ENCODE data around the gene CDK2.

CDK2 gene

DNA sequence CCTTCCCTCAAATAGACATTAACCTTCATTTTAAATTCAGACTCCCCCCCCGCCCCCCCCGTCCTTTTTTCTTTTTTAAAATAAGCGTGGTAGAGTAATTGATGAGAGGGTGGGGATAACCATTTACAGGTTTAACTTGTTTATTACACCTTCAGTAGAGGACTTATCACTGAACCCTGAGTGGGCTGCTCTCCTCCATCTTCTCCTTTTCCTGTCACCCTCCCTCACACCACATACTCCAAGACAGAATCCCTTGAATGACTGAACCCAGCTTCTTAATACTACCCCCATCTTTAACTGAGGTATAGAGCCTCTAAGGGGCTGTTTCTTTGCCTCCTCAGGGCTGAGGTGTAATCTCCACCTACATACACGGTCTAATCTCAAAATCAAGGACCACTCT, 50.6 kb downstream of the CDK2 start:
- DNase-seq = no peak

DNA sequence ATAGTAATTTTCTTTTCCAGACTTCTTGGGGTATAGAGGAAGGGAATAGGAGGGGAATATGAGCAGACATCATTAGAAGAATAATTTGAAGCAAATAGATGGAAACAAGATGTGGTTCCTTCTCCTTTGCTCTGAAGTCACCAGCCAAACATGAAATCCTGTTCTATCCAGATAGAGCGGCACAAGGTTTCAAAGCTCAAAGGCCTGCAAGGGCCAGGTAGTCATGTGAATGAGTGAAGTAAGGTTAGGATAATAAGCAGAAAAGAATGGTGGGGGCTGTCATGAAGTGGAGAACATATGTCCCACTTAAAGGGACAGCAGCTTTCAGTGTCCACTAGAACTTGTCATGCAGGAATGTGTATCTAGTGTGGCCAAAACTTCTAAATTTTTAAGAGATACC, 51.7 kb downstream of the CDK2 start:
- no peak for DNase-seq

DNA sequence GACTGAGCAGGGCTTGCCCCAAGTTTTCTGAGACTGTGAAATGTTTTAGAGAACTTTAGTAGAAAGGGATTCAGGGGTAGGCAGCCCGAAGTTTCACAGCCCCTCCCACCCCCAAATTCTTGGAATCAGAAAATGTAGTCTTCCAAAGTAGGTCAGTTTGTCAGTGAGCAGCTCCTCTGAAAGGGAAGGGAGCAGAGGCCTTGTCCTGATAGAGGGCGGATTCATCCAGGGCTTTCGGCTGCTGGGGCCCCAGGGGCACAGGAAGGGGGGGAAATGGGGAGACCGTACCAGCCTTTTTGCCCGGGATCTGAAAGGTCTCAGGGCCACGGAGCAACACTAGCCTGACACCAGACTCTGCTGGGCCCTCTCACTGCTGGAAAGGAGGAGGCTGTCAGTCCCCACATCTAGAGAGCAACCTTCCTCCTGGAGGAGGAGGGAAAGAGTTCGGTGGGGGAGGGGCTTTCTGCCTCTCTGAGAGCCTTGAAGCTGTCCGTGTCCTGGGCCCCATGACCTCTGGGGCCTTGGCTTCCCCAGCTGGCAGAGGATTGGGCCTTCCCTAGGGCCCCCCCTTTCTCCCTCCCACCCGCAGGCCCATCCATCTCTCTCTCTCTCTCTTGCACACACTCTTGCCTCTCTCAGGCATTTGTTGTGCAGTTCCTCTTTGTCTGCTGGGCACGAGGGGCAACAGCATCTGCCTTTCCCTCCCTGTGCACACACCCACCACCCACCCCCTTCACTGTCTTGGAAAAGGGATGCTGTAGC, 54.0 kb downstream of the CDK2 start, which contains the start of gene IKZF4:
IKZF4 (plus strand) TSS at position 621 of the 762 bp plus-strand sequence. CDS start 451 bp downstream, outside the sequence.
- no peak for DNase-seq

DNA sequence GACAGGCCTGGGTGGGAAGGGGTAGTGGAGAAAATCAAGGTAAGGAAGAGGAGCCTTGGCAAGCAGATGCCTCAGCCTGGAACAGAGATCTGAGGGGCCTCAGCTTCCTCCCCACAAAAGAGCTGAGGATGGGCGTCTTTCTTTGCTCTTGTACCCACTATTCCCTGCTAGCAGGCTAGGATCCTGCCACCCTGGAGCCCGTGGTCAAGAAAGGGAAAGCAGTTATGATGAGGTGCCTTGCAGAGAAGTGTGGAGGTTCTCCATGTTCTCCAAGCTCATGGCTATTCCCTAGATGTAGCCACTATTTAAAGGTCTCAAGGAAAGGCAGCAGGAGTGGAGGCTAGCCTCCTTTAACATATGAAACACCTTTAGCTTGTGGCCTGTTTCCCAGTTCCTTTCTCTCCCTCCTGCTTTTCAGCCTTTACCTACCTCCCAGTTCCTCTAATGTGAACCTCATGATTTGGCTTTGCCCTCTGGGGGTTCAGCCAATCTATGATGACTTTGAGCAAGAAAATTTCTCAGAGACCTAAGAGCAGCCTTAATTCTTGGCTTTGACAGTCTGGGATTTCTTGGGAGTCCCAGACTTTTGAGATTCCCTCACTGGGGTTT, 55.4 kb downstream of the CDK2 start:
- DNase-seq = no peak
